Activated CD4-positive, alpha-beta T cell treated with anti-CD3 and anti-CD28 coated beads, Interleukin-2, amount 50 U/mL, for 1 hour (primary cell): ENCODE results near the gene ADIPOQ.
"Not testable (repeated sequence)": the region's sequence is repeated elsewhere in the genome, so short reads cannot be mapped to it uniquely, and the experiment has no call there.

Source experiments
- DNase-seq: peaks from one replicate; pipeline ENCODE4 v3.0.0-alpha.2; 2020

The ADIPOQ gene

DNA sequence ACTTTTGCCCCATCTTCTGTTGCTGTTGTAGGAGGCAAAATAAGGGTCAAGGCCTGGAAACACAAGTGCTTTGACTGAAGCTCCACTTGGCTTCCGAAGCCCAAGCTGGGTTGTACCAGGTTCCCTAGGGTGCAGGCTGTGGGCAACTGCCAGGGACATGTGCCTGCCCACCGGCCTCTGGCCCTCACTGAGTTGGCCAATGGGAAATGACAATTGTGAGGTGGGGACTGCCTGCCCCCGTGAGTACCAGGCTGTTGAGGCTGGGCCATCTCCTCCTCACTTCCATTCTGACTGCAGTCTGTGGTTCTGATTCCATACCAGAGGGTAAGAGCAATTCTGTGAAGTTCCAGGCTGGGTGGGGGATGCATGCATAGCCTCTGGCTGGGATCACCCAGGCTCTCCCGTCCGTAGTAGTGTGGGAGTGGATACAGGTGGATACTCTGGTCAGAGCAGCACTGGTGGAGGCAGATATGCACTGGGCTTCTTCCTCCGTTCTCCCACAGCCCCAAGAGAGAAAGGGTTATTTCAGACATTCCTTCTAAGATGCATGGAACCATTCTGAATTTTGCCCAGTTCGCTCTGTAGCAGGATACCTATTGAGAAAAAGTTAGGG, at the start of gene ADIPOQ:
Gene ADIPOQ (plus strand): TSS at position 285 of the 613 bp plus-strand sequence. CDS start 10,349 bp downstream, outside the sequence.
- no peak for DNase-seq

- no peak for DNase-seq
Measured at GRCh38 chr3:186798239-186798874, 44.2 kb upstream of the ADIPOQ start.

DNA sequence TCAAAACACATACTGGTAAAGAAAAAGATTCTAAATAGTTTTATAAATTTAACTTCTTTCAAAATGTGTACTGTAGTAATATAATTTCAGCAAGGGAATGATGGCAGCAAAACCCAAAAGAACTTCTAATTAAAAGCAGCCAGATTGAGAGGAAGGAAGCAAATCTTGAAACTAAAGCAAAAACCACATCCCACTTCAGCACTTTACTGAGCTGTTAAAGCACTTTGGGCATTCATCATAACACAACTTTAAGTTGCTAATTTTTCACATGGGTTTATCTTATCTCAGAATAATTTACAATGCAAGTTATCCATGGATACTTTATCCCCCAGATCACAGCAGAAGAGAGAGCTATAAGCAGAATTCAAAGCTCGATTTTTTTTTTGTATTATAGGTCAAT, 42.2 kb upstream of the ADIPOQ start:
- no peak for DNase-seq

DNA sequence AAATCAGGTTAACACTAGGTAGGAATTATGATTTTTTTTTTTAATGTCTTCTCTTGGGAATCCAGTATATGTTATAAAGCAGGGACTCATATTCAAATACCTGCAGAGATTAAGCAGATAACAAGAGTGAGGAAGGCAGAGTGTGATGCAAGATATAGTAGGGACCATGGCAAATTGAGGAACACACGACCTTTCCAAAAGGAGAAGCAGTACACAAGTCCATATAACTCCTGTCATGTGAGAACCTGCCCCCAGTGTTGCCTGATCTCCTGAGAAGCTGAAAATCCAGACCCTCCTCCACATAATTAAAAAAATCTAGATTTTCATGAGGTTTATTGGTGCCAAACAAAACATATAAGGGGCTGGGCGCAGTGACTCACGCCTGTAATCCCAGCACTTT, 39.8 kb upstream of the ADIPOQ start:
- no peak for DNase-seq

GRCh38 chr3:186803447-186803846, 39.1 kb upstream of the ADIPOQ start:
- not testable (repeated sequence) for DNase-seq

GRCh38 chr3:186806089-186807055, 36.1 kb upstream of the ADIPOQ start, which contains the start of gene RFC4:
Gene RFC4, minus strand, starts transcription at chr3:186806482. Its CDS starts 1,769 bp downstream, at chr3:186804713.
- peak; percentile 82 for DNase-seq

DNA sequence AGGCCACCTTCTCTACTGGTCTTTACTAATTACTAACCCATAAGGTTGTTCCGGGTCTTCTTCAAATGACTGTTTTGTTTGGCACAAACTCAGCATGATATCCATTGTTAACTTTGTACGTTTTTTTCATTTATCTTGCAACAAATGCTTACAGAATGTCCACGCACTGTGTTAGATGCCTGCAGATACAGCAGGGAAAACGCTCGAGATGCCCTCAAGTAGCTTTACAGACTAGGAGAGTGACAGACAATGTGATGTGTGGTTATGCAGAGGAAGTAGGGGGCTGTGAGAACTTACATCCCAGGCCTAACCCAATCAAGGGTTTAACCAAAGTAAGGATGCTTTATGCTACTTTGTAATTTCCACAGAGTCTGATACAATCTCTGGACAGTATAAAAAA, 35.3 kb upstream of the ADIPOQ start:
- DNase-seq = no peak

DNA sequence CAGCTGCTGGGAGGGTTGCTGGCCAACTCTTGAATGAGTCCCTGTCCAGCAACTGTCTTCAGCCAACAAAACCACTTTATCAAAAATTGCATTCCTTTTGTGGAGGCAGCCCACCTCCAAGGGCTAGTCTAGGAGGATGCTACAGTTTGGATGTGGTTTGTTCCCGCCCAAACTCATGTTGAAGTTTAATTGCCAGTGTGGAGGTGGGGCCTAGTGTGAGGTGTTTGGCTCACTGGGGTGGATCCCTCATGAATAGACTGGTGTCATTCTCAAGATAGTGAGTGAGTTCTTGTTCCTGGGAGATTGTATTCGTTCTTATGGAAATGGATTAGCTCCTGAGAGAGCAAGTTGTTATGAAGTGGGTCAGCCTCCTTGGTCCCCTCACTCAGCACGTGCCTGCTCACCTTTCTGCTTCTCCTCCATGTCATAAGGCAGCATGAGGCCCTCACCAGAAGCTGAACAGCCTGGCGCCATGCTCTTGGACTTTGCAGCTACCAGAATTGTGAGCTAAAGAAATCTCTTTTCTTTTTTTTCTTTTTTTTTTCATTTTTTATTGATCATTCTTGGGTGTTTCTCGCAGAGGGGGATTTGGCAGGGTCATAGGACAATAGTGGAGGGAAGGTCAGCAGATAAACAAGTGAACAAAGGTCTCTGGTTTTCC, 32.0 kb upstream of the ADIPOQ start:
- no peak for DNase-seq

- DNase-seq = not testable (repeated sequence)
Measured at GRCh38 chr3:186811313-186811712, 31.2 kb upstream of the ADIPOQ start.

DNA sequence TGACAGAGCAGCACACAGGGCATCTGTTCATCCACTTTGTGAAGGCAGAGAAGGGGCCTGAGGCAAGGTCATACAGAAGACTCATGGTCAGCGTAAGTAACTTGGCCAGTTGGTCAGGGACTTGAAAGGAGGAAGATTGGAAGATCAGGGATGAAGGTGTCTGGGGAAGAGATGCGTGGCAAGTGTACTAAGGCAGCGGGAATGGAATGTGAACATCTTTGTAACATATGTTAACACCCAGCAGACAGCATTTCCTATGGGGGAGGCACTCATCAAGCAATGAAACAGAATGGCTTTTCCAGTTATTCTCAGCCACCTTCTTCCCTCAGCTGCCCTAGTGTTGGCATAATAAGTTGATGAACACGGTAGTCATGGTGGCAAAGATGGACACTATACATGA, 28.4 kb upstream of the ADIPOQ start:
- no peak for DNase-seq

DNA sequence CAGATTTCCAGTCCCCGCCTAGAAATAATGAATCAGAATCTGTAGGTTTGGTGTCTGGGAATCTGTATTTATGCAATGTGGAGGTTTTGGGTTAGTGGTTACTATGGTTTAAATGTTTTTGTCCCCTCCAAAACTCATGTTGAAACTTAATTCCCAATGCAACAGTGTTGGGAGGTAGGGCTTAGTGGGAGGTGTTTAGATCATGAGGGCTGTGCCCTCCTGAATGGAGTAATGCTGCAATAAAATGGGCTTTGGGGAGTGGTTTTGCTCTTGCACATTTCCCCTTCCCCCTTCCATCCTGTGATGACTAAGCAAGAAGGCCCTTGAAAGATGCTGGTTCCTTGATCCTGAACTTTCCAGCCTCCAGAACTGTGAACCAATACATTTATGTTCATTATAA, 27.1 kb upstream of the ADIPOQ start:
- DNase-seq = no peak

- no peak for DNase-seq
Measured at GRCh38 chr3:186818516-186818915, 24.0 kb upstream of the ADIPOQ start.

DNA sequence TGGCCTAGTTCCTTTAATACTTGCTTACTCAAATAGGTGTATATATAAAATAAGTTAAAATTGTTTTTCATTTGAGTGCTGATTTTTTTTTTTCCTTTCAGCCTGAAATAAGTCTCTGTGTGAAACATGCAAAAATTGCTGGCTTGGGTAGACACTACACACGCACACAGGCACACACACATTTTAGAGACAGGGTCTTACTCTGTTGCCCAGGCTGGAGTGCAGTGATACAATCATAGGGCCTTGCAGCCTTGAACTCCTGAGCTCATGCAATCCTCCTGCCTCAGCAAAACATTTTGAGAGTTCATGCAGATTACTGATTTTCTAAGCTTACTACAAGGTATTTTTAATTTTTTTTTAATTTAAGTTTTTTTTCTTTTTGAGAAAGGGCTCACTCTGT, 23.6 kb upstream of the ADIPOQ start:
- no peak for DNase-seq

- no peak for DNase-seq
Measured at GRCh38 chr3:186821429-186822387, 20.8 kb upstream of the ADIPOQ start.

- DNase-seq = not testable (repeated sequence)
Measured at GRCh38 chr3:186822388-186822759, 20.1 kb upstream of the ADIPOQ start.

DNA sequence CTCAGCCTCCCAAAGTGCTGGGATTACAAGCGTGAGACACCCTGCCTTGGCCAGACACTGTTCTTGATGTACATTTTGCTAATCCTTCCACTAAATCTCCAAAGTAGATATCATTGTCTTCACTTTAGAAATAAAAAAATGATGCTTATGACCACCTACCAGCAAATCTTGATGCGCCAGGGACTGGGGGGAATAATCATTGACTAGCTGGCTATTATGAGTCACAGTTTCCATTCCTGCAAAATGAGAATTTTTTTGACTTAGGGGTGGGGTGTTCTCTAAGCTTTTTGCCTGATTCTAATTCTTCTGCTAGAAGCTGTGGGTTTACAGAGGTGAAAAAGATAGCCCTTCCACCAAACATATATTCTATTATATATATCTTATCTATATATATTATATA, 19.1 kb upstream of the ADIPOQ start:
- no peak for DNase-seq

DNA sequence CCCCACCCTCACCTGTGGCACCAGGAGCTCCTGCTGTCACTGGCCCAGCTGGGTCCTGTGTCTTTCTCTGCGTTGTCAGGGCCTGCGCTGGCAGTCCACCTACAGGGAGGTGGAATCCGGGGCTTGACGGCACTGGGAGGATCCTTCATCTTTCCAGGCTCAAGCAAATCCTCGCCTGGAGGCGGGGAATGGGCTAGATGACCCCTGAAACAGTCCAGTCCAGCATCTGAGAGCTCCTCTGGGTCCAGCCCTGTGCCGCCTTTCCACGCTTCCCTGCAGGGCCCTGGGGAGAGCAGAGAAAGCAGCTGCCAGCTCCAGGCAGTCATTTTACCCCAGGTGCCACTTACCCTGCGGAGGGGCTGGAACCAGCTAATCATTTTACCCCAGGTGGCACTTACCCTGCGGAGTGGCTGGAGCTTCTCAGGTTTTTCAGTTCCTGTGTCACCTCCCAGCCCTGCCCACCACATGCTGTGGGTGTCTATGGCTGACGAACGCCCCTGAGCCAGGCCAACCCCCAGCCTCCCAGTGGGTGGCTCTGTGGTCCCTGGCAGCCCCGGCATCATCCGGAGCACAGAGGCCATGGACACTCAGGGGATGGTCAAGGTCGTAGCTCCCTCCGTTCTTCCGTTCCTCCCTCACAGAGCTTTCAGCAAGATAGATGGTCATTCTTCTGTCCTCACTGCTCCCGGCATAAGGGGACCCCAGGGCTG, 17.9 kb upstream of the ADIPOQ start:
- no peak for DNase-seq

GRCh38 chr3:186825294-186825821, 17.2 kb upstream of the ADIPOQ start:
- no peak for DNase-seq

DNA sequence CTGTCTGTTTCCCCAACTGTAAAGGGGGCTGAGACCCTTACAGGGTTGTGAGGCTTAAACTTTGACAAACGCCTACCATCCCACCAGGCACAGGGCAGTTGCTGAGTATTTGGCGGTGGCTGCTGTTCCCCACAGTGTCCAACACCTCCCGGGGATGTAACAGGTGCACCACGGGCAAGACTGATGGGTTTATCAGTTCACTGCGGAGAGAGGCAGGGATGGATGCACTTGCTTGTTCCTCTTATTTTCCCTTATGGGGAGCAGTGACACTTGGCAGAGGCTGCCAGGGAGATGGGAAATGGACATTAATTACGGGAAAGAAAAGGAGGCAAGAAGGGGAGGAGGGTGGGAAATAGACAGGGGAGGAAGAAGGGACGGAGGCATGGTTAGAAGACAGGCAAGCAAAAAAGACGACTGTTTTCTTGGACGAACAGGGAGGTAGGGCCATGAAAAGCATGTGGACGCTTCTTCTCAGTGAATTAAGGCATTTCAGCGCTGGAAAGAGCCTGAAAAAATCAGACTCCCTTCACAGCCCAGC, 16.6 kb upstream of the ADIPOQ start:
- no peak for DNase-seq

DNA sequence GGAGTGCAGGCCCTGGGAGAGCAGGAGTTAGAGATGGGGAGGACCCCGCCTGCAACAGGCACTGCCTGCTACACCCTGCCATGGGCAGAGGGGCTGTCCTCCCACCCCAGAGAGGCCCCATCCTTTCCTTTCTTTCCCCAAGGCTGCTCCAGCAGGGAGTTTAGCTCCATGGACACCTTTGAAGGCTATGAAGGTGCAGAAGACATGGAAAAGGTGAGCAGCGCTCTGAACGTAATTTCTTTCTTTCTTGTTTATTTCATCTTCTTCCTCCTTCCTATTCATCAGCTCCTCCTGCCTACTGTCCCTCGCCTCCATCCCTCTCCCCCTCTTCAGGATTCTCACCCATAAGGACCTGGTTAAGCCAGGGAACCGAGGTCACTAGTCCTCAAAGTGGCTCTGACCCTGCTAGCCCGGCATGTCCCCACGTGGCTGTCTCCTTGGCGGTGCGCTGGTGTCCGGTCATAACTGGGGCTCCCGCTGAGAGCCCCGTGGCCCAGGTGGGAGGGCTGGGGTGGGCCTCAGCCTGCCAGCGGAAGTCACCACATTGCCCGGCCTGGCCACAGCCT, 16.0 kb upstream of the ADIPOQ start:
- DNase-seq = no peak
